Transverse colon (tissue), 4 donors: ENCODE data around the gene STX12. TPM values are rescaled to one million over a fixed set of nuclear protein-coding genes. Genes with fewer than 3 reads are reported as not detected.

Experiments
- DNase-seq: peaks from one replicate; pipeline ENCODE4 v3.0.0-alpha.2; 2019
- H3K27ac ChIP-seq, 4 donors: fragments of 200-600 bp; sonication (generic); 2 replicates each; pipeline ENCODE4 v1.5.1; 2016 to 2018; ENCODE audit warnings: inconsistent platforms in 4 of 4
- H3K27me3 ChIP-seq: fragments of 200-600 bp; sonication (generic); 2 replicates; pipeline ENCODE4 v1.5.1; 2017; ENCODE audit warnings: inconsistent platforms
- H3K36me3 ChIP-seq, 4 donors: fragments of 200-600 bp; sonication (generic); 2 replicates each; pipeline ENCODE4 v1.5.1; 2017 to 2019; ENCODE audit warnings: inconsistent platforms in 4 of 4
- H3K4me1 ChIP-seq, 4 donors: fragments of 200-600 bp; sonication (generic); 2 replicates each; pipeline ENCODE4 v1.5.1; 2017 to 2020; ENCODE audit warnings: inconsistent platforms in 4 of 4
- H3K4me3 ChIP-seq, 4 donors: fragments of 200-600 bp; sonication (generic); 1 replicate in 1 of 4; 2 replicates in 3 of 4; pipeline versions ENCODE4 v1.5.1 to v1.6.1; 2017 to 2019; ENCODE audit warnings: inconsistent platforms in 4 of 4
- H3K9me3 ChIP-seq, 2 donors: fragments of 200-600 bp; sonication (generic); 2 replicates each; pipeline ENCODE4 v1.5.1; 2017 to 2019; ENCODE audit warnings: inconsistent platforms in 2 of 2
- CTCF ChIP-seq, 5 experiments: fragments of 200-600 bp in 3 of 5; fragments of 450-650 bp in 2 of 5; sonication (generic) in 3 of 5; IDR thresholded peaks; 1 replicate in 2 of 5; 2 replicates in 3 of 5; pipeline ENCODE4 v1.5.1; 2016 to 2017; ENCODE audit warnings: antibody characterized with exemption in 5 of 5, inconsistent platforms in 3 of 5, mild to moderate bottlenecking in 2 of 5, moderate library complexity in 1 of 5
- EP300 ChIP-seq: sonication (generic); formaldehyde crosslinking; IDR thresholded peaks from one replicate; pipeline ENCODE4 v1.6.1; 2017; ENCODE audit warnings: antibody characterized with exemption, low read depth
- POLR2A ChIP-seq: fragments of 450-650 bp; IDR thresholded peaks from one replicate; pipeline ENCODE4 v1.6.1; 2016; ENCODE audit warnings: antibody characterized with exemption, mild to moderate bottlenecking, moderate library complexity
- POLR2AphosphoS5 ChIP-seq, 3 donors: sonication (generic); formaldehyde crosslinking; IDR thresholded peaks; one replicate each; pipeline ENCODE4 v1.6.1; 2016; ENCODE audit warnings: antibody characterized with exemption in 3 of 3
- WGBS, 2 donors: methylation state at CpG; one replicate each; pipeline ENCODE4 v1.1.5; 2018; ENCODE audit warnings: low coverage in 1 of 2; 5-methylcytosine and 5-hydroxymethylcytosine counted together
- in situ Hi-C, 4 donors: fragments of 200-750 bp; cut with MboI; loops; one replicate each; pipeline versions ENCODE4 v1.15.0 to v1.15.1; 2017; ENCODE audit warnings: low sequenced_read_pairs in 3 of 4, low pct_ligation_motif_present in 1 of 4, low pct_unique_long_range_greater_than_20kb in 1 of 4
- intact Hi-C: fragments of 100-400 bp; cut with DNase I; formaldehyde crosslinking; loops from one replicate; pipeline ENCODE4 v1.15.1; 2023; ENCODE audit warnings: low total_unique reads
- total RNA-seq, 4 donors: library from RNA; depleted of rRNA; stranded (reverse); fragments of >200 nt; gene quantifications; one replicate each; pipeline ENCODE4 v1.1.0, GENCODE V29; 2016

STX12 gene
- total RNA-seq, 4 donors from 2014 or later = 11.3 to 65.3 (median 47.6) TPM

DNA sequence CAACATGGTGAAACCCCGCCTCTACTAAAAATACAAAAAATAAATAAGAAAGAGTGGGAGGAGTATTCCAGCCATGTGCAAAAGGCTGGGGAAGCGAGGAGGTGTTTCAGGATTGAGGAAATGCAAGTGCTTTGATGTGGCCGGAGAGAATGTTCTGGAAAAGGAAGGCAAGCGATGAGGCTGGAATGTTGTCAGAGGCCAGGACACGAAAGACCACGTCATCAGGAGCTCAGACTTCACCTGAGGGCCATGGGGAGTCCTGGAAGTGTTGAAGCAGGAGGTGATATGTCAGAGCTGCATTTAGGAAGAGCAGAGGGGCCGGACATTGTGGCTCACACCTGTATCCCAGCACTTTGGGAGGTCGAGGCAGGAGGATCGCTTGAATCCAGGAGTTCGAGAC is 88.4 kb downstream of the STX12 start:
- TF ChIP-seq POLR2AphosphoS5 (IDR thresholded peaks at IDR 0.05) (no peak), EP300 (no peak), CTCF (IDR thresholded peaks at IDR 0.05) (no peak), POLR2A (no peak)
- DNase-seq = no peak
- intact Hi-C loops = loop anchor here (2.0 to 5.0 kb wide), 2 partner anchors 15 to 116 kb away; no protein-coding TSS in a partner anchor

DNA sequence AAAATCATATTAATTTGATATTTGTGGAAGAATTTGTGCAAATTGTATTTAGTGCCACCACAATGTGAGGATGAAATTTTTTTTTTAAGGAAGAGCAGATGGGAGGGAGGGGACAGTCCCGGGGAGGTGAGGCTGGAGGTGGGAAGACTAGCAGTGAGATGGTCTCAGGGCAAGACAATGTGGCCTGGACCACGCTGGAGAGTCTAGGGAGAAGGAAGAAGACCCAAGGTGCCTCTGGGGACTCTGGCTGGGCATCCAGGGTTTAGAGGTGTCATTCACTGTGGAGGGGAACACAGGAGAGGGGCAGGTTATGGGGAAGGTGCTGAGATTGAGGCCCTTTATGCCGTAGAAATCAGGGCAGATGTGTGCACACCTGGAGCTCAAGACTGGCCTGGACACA is 89.0 kb downstream of the STX12 start:
- no peaks in the 10 kb centered on the region for H3K27me3 ChIP-seq
- in situ Hi-C loops (loop anchor here in 3 of 4 donors (5.0 to 25.0 kb wide), 4 partner anchors 113 to 350 kb away; no protein-coding TSS in a partner anchor), intact Hi-C loops (loop anchor here (5.0 kb wide), 1 partner anchor 115 kb away; no protein-coding TSS in a partner anchor)
- DNase-seq = no peak
- H3K27ac ChIP-seq = peak overlapping the region; percentile 50 to 66 (median 55)
- TF ChIP-seq CTCF (IDR thresholded peaks at IDR 0.05) = no peak
- no peak for TF ChIP-seq EP300
- TF ChIP-seq POLR2AphosphoS5 (IDR thresholded peaks at IDR 0.05) = no peak
- TF ChIP-seq POLR2A = no peak
- H3K4me3 ChIP-seq = no peak overlapping the region
- 77 to 100% methylated on average over 1 to 3 of the region's 3 CpGs for WGBS, 2 donors
- H3K9me3 ChIP-seq = no peaks in the 10 kb centered on the region
- H3K4me1 ChIP-seq = peaks cover 0 to 9% (median 2%) of the 10 kb centered on the region in 4 donors
- H3K36me3 ChIP-seq = no peaks in the 10 kb centered on the region

More for the DNA sequence above, 88.4 kb downstream of the STX12 start:
- H3K27me3 ChIP-seq = no peaks in the 10 kb centered on the region
- no peaks in the 10 kb centered on the region for H3K9me3 ChIP-seq
- in situ Hi-C loops = loop anchor here in 3 of 4 donors (5.0 to 25.0 kb wide), 4 partner anchors 113 to 351 kb away; no protein-coding TSS in a partner anchor
- no peak overlapping the region for H3K27ac ChIP-seq
- H3K36me3 ChIP-seq = no peaks in the 10 kb centered on the region
- 87 to 91% methylated on average over 10 of the region's 10 CpGs for WGBS, 2 donors
- no peak overlapping the region for H3K4me3 ChIP-seq
- peaks cover 0 to 9% (median 2%) of the 10 kb centered on the region in 4 donors for H3K4me1 ChIP-seq

DNA sequence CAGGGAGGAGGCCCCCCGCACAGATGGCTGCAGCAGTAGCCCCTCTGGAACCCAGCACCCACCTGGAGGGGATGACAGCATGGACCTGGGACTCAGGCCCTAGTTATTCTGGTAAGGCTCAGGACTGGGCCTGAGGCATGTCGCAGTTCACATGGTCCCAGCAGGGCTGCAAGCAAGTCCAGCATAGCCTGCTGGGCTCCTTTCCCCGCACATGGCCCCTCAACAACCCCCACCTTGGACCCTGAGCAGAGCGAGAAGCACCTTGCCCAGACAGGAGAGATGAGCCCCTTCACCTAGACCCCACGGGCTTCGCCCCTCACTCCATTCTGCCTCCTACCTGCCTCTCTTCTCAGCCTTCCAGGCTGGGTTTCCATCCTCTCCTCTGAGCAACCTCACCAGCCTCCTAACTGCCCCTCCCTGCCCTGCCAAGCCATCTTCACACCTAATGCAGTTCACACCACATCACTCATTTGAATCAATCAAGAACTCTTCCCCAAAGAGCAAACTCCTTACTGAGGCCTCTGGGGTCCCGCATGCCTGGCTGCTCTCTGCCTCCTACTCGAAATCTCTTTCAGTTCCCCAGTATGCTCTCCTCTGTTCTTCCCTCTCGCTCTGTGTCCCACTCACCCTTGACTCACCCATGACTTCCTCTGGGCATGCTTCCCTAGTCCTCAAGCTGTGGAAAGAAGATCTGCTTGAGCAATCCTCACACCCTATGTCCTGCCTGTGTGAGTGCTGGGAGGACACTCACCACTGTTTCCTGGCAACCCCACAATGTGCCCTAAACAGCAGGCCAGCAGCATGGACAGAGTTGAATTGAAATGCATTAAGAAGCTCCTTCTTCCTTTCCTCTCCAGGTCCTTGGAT is 89.9 kb downstream of the STX12 start:
- Histone ChIP-seq H3K27me3 (no peaks in the 10 kb centered on the region), H3K9me3 (no peaks in the 10 kb centered on the region), H3K4me3 (no peak overlapping the region), H3K36me3 (no peaks in the 10 kb centered on the region), H3K4me1 (peaks cover 0 to 9% (median 2%) of the 10 kb centered on the region in 4 donors), H3K27ac (peak overlapping the region; percentile 53 to 66 (median 56))
- TF ChIP-seq CTCF (IDR thresholded peaks at IDR 0.05) (no peak), POLR2AphosphoS5 (IDR thresholded peaks at IDR 0.05) (peak; percentile 32 to 63 (median 61)), POLR2A (peak; percentile 36), EP300 (no peak)
- WGBS, 2 donors = 68 to 83% methylated on average over 3 to 9 of the region's 9 CpGs
- intact Hi-C loops = loop anchor here (5.0 kb wide), 1 partner anchor 114 kb away; no protein-coding TSS in a partner anchor
- peak; percentile 45 for DNase-seq
- in situ Hi-C loops = loop anchor here in 3 of 4 donors (5.0 to 25.0 kb wide), 4 partner anchors 112 to 349 kb away; no protein-coding TSS in a partner anchor

DNA sequence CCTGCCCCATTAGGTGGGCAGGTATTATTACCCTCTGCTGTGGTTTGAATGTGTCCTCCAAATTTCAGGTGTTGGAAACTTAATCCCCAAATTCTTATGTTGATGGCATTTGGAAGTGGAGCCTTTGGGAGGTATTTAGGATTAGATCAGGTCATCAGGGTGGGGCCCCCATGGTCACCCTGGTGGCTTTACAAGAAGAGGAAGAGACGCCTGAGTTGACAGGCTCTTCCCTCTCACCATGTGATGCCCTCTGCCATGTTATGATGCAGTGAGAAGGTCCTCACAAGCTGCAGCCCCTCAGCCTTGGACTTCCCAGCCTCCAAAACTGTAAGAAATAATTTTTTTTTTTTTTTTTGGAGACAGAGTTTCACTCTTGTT is 90.5 kb downstream of the STX12 start:
- 60 to 72% methylated on average over 1 of the region's 1 CpG for WGBS, 2 donors
- TF ChIP-seq EP300 (no peak), POLR2AphosphoS5 (IDR thresholded peaks at IDR 0.05) (no peak), CTCF (IDR thresholded peaks at IDR 0.05) (no peak), POLR2A (no peak)
- no peak overlapping the region for H3K4me3 ChIP-seq
- no peak for DNase-seq
- H3K27me3 ChIP-seq = no peaks in the 10 kb centered on the region
- no peaks in the 10 kb centered on the region for H3K9me3 ChIP-seq
- intact Hi-C loops = loop anchor here (5.0 kb wide), 1 partner anchor 114 kb away; no protein-coding TSS in a partner anchor
- H3K36me3 ChIP-seq = no peaks in the 10 kb centered on the region
- peaks cover 0 to 7% (median under 1%) of the 10 kb centered on the region in 4 donors for H3K4me1 ChIP-seq
- peak overlapping the region; percentile 36 to 57 (median 55) for H3K27ac ChIP-seq
- in situ Hi-C loops = loop anchor here in 3 of 4 donors (5.0 to 25.0 kb wide), 4 partner anchors 111 to 349 kb away; no protein-coding TSS in a partner anchor
